AML-193 (cell line): Measurements from ENCODE around the gene COASY.

ENCODE experiments used
- DNase-seq, 2 experiments: peaks; one replicate each; lab custom pipeline; 2025; lab: John Stamatoyannopoulos, UW

Gene COASY

DNA sequence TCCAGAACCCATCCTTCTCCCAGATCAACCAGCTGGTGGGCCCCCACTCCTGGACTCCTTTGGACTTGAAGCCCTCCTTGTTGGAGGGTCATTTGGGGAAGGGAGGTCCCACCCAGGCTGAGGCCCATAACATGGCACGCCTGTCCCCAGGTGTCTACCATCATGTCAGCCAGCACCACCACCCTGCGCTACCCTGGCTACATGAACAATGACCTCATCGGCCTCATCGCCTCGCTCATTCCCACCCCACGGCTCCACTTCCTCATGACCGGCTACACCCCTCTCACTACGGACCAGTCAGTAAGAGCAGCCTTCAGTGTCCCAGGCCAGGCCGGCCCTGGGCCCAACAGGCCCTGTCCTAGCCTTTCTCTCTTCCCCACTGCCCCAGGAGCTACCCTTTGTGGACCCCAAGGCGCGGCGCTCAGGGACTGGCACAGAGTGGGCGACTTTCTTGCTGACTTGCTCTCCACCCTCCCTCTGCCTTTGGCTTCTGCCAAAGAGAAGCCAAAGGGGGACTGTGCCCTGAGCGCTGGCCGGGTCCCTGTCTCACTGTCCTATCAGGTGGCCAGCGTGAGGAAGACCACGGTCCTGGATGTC, 51.8 kb downstream of the COASY start:
- DNase-seq: no peak
